Right renal pelvis (tissue), 4 donors: ENCODE data around the gene WASF2. TPM values are rescaled to one million over a fixed set of nuclear protein-coding genes. Genes with fewer than 3 reads are reported as not detected.
"Not testable (repeated sequence)": the region's sequence is repeated elsewhere in the genome, so short reads cannot be mapped to it uniquely, and the experiment has no call there.

ENCODE experiments used
- DNase-seq, 4 donors: peaks; one replicate each; pipeline ENCODE4 v3.0.0-alpha.2; 2013; ENCODE audit warnings: low read depth in 4 of 4, low spot score in 3 of 4, missing footprints in 1 of 4
- polyA plus RNA-seq, 4 donors: library from polyadenylated mRNA; unstranded; fragments of 120-200 nt; gene quantifications; one replicate each; pipeline ENCODE4 v1.2.1, GENCODE V29; 2013; ENCODE audit not compliant: insufficient read length in 4 of 4

WASF2 gene
- polyA plus RNA-seq, 4 donors: 121 to 141 (median 136) TPM

DNA sequence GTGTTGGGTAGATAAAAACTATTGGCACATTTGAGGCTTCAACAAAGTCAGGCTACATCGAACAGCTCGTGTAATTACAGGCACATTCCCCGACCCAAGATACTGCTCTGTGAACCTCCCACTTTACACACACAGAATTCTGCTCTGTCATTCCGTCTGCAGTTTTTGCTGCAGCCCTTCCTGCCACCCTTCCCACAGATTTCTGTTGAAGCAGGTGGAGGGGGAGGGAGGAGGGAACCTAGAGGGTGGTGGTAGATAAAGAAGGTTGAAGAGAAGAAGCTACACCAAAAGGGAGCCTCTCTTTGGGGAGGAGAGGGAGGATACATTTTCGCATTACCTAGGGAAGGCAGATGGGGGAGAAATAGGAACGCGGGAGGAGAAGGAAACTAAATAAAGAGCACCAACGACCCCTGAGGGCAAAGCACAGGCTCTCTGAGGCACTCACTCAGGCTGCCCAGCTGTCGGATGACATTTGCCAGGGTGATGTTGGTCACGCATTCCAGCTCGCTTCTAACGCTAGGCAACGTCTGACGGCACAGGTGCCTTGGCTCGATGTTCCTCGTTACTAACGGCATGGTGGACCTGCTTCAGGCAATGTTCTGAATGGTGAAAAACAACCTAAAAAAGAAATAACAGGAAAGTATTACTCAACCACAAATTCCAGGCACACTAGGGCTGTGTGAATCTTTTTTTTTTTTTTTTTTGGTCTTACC lies 61.5 kb downstream of the WASF2 start:
- DNase-seq: no peak

DNA sequence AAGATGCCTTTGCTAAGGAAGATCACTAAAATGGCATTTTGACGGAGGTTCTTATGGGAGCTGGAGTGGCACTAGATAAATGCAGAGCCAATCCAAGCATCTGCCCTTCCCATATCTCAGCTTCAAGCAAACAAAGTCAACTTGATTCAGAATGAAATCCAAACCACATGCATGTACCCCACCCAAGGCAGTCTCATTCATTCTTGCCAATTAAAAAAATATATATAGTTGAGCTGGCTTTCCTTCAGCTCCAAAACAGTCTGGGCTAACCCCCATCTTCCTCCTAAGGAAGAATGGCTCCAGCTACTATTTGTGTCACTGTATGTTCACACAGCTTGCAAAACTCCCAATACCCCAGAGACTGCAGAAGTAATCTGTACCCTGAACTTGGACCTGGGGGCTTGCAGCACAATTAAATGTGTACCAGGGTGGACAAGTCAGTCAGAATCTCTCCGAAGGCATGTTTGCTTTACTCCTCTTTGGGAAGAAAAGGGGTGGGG lies 62.1 kb downstream of the WASF2 start:
- DNase-seq: no peak

DNA sequence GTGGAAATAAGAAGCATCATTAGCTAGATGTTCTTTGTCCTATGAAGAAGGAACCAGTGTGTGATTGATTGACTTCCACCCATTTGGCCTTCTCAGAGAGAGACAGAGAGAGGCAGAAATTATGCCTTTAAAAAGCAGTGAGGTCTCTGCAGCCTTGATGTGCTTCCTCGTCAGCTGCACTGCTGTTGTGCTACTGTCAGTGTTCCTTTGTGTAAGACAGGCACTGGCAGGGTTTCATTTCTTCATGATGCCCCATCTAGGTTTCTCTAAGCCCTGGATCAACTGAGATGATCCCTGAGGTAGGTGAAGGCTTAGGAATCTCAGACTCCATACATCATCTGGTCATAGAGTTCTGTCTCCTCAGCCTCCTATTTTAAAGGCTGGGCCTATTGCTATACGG lies 62.6 kb downstream of the WASF2 start:
- no peak for DNase-seq

DNA sequence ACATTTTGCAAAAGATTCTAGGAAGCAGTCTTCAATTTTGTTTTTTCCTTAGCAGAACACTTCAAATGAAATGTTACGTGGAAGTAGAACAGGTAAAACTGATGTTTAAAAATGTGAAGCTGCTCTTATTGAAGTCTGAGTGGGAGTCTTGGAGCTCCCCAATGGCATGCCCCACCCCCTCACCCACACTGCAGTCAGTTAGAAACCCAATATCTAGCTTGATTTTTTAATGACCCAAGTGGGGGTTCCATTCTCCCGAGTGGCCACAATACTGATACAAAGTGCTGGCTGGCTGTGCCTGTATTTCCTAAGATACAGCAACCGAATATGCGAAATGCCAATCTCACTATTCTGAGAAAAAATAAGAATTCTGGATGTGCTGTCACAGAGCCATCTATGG lies 66.3 kb downstream of the WASF2 start:
- no peak for DNase-seq

DNA sequence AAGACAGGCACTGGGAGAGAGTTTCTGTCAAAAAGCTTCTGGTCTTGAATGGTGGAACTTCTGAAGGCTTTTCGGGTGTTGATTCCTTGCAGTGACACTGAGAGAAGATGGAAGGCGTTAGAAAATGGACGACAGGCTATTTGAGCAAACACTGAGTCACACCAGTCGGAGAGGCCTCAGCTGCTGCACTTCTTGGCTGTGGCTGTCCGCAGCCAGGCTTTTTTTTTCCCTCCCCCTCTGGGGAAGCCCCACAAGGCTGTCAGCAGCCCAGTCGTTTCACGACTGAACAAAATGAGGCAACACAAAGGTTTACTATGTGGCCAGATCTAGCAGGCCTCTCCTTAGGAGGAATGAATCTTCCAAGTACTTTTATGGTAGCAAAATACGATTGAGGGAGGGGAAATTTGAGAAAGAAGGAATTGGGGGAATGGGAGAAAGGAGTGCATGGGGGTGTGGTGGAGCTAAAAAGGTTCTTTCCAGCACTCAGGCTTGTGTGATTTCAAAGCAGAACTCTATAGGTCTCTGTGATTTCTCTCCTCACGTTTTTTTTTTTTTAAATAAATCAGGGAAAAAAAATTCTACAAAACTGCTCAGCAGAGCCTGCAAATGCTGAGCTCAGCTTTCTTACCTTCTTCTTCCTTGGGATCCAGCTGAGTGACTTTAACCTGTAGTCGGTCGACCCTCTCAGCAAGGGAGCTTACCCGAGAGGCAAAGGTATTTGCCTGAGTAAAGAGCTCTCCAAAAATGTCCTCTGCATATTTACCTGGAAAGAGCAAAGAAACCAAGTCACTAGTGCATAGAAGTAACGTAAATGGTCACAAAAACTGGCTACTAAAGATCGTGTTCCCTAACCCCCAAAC lies 71.4 kb downstream of the WASF2 start:
- DNase-seq: no peak

DNA sequence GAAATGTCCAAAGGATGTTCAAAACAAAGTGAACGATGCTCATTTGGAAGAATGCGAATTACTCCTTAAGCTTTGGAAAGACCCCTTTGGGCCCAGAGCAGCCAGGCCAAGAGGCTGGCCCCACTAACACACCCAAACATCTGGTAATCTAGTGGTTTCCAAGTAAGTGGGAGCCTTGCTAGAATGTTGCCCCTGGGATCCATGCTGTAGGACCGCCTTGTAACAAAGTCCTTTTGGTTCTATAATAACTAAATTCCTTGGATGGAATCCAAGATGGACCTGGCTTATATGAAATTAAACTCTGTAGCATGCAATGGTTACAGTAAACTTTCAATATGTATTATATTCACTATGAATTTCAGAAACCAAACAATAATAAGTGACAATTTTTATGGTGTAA lies 72.3 kb downstream of the WASF2 start:
- DNase-seq: no peak

DNA sequence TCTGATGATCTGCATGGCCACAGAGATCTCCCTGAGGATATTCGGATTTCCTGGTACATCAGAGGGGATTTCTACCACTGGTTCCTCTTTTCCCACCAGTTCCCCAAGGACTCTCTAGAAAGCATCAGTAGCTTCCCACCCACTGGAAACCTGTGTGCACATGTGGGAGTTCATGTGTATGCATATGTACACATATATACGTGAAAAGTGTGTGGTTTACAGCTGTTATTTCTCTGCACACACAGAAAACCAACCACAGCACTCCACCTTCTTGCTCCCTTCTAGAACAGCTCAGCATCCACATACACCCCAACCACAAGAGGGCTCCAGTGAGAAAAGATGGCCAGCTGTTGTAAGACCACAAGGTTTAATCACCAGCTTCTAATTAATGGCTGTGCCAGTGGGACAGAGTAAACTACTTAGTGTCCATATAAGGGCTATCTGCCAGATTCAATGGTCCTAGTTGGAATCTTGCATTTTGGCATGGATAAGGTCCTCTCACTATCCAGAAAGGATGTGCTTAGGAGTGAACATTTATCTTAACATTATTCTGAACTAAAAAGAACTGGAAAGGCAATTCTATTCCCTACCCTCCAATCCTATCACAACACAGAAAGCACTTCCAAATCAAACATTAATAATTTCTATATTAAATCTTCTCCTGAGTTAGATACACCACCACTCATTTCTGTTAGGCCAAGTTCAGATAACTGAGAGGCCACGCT lies 73.4 kb downstream of the WASF2 start:
- DNase-seq: no peak

DNA sequence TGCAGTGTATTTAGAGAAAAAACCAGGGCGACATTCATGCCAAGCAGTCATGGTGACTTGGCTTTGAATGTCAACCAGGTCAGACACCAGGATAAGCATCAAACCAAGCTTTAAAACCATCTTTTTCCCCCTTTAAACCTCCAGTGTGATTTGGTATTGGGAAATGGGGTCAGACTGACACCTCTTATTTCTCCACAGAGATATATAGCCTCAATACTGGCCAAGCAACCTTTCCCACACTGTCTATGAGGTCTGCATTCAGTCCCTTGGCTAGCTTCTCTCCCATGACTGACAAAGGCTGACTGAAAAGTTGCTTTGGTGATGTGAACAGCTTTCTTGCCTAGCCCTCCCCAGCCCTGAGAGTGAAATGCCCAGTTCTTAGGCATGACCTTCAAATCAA lies 75.9 kb downstream of the WASF2 start:
- DNase-seq: no peak

DNA sequence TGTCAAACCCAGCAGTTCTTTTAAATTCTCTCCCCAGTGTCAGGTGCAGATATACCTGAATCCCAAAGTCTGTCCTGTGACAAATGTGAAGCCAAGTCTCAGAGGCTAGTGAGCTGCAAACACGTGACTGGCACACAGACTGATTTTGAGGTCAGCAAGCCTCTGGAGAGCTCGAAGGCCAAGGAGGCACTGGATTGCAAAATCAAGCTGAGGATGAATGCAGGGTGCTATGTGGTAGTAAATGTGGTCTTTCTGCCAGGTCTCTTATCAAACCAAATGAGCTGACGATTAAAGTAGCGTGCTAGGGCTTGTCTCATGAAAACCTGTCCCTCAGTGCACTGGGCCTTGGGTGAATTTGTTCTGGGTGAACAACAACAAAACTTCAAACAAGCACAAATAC lies 77.0 kb downstream of the WASF2 start:
- DNase-seq: no peak

DNA sequence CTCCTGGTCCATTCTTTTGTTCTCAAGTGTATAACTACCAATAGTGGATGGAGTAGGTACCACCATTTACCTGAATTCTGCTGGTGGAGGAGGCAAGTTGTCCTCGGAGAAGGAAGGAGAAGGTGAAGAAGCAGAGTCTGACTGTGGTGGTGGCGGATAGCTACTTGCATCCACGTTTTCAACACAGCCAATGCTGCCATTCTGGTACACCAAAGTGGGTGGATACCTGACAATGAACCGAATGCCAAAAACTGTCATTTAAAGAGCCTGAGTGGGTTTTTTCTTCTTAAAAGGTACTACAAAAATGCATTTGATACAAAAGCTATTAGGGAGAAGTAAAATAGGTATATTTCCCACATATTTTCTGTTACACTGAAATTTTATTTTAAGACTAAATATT lies 77.5 kb downstream of the WASF2 start:
- DNase-seq: no peak

DNA sequence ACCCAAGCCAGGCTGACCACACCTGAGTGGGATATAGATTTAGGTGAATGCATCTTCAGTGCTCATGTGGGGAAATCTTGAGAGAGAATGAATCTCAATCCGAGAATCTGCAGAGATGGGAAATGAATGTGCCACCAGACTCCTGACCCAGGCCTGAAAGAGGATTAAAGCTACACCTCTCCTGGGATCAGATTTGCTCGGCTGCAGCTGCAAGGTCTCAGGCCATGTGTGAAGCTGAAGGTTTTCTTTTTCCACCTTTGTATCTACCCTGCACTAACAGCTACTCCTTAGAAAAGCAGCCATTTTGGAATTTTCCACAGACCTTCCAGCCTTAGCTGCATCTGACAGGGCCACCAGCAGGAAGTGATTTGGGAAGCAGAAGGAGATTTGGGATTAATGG lies 79.3 kb downstream of the WASF2 start:
- no peak for DNase-seq

DNA sequence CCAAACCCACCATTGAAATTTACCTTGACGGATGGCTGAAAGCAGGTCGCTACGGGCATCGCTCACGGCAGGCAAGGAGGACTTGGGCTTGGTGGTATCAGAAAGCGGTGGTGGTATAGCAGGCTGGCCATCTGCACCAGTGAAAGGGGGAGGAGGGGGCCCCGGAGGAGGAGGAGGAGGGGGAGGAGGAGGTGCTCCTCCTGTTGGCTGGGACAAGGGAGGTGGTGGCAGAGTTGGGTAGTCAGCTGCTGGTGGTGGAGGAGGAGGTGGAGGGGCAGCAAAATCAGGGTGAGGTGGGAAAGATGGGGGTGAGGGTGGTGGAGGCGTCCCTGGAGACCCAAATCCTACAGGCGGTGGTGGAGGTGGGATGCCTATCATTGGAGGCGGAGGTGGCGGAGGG lies 80.3 kb downstream of the WASF2 start:
- no peak for DNase-seq

DNA sequence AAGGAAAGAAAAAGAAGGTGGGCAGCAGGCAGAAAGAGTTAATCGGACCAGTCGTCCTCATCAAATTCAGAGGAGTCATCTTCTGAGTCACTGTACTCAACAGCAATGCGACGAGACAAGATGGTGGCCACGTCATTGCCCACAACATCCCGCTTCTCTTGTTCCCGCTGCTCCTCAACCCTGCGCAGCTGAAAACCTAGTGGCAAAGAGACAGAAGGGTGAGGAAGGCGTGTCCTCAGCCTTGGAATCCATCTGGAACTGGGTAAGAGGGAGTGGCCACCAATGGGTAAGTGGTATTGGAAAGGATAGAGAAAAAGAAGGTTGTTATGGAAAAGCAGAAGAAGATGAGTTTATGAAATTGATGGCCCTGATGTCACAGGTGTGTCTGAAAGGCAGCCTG lies 81.8 kb downstream of the WASF2 start:
- no peak for DNase-seq

DNA sequence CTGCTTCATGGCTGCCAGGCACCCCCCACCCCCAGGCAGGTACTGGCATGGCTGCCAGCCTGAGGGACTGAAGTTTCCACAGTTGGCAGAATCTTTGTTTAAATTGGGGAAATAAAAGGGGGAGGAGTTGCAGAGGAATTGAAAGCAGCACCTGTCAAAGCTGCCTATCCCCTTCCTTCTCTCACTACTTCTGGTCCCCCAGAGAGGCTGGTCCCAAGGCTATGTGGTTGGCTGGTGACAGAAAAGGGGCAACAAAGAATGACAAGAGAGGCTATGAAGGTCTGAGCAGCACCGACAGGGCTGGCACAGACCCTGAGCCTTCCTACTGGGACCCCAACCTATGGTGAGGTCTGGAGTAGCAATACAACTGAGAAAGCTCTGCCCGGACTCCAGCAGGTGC lies 83.2 kb downstream of the WASF2 start:
- not testable (repeated sequence) for DNase-seq

DNA sequence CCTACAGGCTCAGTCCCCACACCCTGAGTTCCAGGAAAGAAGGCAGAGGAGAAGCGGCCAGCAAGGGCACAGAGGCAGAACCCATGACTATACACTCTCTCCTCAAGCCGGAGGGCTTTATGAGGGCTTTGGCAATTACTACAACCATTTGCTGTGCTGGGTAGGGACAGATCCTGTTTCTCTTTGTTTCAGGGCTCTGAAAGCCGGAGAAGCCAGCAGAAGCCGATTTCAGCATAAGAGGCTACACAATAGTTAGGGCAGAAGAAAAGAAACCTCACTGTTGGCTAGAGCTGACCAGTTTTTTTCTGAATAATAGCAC lies 83.6 kb downstream of the WASF2 start:
- DNase-seq: no peak

DNA sequence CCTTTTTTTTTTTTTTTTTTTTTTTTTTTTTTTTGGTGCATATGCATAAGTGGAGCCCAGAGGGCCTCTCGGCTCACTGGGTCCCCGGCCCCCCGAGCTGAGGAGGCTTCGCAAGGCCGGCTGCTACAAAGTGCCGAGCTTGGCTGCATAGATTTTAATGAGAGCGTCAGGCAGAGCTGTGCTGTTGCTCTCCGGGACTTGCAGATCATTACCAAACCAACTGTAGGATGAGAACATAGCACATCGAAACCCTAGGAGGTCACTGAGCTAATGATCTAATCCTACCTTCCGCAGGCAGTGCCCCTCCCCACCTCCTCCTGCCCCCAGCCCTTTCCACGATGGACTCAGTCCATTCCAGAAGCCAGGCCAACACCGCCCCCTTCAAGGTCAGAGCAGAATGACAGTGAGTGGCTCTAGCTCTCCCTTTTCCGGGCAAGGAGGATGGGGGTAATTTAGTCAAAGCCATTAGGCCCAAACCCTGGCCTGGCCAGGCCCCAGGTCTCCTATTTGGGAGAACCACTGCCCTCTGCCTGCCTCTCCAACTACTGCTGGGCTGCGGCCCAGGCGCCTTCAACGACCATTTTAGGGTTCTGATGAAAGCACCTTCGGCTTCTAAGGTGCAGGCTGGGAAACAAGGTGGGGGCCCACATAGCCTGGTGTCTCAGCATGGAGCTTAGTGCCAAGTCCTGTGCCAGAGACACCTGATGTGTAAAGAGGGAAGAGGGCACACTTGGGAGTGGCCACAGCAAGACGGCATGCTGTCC lies 84.2 kb downstream of the WASF2 start:
- DNase-seq: not testable (repeated sequence)

DNA sequence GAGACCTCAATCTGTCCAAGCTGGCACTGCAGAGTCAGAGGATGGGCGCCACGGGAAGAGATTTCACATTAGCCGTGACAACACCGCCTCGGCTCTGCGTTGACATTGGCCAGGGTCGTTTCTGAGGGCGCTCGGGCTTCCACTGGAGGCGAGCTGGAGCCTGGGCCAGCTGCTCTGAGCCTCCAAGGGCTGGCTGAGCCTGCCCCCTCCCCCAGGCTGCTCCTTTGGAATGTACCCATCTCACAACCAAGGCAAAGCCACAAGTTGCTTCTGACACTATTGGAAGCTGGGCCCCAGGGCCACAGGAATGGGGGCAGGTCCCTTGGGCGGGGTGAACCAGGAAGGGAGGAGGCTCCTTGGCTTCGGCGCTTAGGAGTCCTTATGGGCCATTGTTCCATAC lies 84.9 kb downstream of the WASF2 start:
- no peak for DNase-seq

DNA sequence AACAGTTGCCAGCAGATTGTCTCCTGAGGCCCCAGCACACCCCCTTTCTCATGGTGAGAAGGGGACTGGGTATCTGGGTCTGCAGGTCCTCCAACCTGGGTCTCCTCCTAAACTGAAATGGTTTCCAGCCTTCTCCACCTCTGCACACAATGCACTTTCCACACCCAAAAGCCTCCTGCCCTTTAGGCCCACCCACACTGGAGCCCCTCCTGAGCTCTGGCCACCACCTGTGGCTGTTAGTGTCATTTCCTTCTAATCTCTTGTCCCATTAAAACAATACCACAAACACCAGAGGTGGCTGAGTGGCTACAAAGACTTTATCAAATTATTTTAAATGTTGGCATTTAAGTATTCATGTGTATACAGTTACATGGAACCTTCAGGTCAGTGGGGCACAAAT lies 86.0 kb downstream of the WASF2 start:
- DNase-seq: no peak

DNA sequence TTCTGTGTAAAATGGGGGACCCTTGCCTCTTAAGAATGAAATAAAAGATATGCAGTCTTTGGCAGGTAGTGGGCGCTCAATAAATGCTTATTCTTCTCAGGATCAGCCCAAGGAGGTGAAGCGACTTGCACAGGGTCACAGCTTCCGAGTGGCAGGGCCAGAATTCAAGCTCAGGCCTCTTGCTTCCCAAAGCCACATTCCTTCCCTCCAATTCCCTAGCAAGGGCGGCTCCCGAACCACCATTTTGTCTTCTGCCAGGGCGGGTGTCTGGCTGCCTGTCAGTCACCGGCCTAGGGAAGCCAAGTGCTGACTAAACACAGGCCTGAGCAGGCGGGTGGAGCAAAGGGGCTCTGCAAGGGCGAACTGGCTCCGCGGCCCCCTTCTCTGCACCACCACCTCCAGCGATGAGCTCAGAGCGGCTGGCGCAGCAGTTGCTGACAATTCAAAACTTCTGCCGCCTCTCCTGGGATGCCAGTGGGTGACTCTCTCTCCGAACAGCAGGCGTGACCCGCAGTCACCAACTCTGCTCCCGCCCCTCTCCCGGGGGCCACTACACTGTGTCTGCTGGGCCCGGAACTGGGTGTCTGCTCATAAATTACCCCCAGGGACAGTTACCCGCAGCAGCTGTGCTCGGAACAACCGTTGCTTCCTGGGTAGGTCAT lies 86.8 kb downstream of the WASF2 start:
- no peak for DNase-seq

DNA sequence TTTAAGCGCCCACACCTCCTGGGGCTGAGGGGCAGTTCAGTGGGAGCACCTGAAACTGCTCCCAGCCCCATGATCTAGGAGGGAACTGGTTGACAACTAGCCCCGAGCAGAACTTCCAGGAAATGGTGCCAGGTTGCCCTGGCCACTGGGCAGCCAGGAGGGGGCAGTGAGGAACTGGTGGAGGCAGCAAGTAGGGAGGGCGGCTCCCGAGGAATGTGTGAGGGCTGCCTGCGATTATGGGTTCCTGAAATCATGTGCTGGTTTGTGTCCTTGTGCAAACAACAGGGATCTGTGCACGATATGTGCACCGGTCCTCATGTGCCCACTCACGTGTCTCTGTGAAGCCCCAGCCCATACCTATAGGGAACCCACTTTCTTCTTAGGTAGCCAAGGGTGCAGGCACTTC lies 87.6 kb downstream of the WASF2 start:
- no peak for DNase-seq
